ENCODE data around the gene UPF3A.
"Not testable (repeated sequence)": the region's sequence is repeated elsewhere in the genome, so short reads cannot be mapped to it uniquely, and the experiment has no call there.

Gene UPF3A

GRCh38 chr13:114338959-114339358 is 57.6 kb downstream of the UPF3A start:
- ATAC-seq: no peak
- TF ChIP-seq PATZ1 (CRISPR knock-in tag; IDR thresholded peaks at IDR 0.05; ENCODE audit: borderline replicate concordance): no peak
- TF ChIP-seq CREB5 (CRISPR knock-in tag; IDR thresholded peaks at IDR 0.05; ENCODE audit: low read depth): no peak
- no peak for TF ChIP-seq PPARA (CRISPR knock-in tag; IDR thresholded peaks at IDR 0.05; ENCODE audit: borderline replicate concordance)
- TF ChIP-seq SNAI2 (CRISPR knock-in tag; IDR thresholded peaks at IDR 0.05): no peak
- TF ChIP-seq CSDC2 (CRISPR knock-in tag; IDR thresholded peaks at IDR 0.05): no peak
- no peak for TF ChIP-seq ISL1 (CRISPR knock-in tag; IDR thresholded peaks at IDR 0.05)
- no peak for TF ChIP-seq ZNF8 (CRISPR knock-in tag; IDR thresholded peaks at IDR 0.05)
- no peak for TF ChIP-seq ARNTL (CRISPR knock-in tag; IDR thresholded peaks at IDR 0.05; ENCODE audit: borderline replicate concordance, low read depth)
- TF ChIP-seq ZNF565 (CRISPR knock-in tag; conservative IDR thresholded peaks at IDR 0.05; ENCODE audit: low read depth): no peak
- no peak for TF ChIP-seq RARB (CRISPR knock-in tag; IDR thresholded peaks at IDR 0.05)

- no peak for TF ChIP-seq ZNF70 (CRISPR knock-in tag; IDR thresholded peaks at IDR 0.05)
- TF ChIP-seq ESRRG (CRISPR knock-in tag; IDR thresholded peaks at IDR 0.05): no peak
- no peak for TF ChIP-seq BACH2 (CRISPR knock-in tag; IDR thresholded peaks at IDR 0.05; ENCODE audit: borderline replicate concordance)
- no peak for TF ChIP-seq ZFP3 (CRISPR knock-in tag; IDR thresholded peaks at IDR 0.05)
- ATAC-seq: peak; percentile 77
Measured at GRCh38 chr13:114339857-114340534, 58.6 kb downstream of the UPF3A start.

GRCh38 chr13:114341003-114341777 is 59.8 kb downstream of the UPF3A start:
- no peak for ATAC-seq
- TF ChIP-seq OSR1 (CRISPR knock-in tag; IDR thresholded peaks at IDR 0.05) (no peak), TSHZ2 (CRISPR knock-in tag; IDR thresholded peaks at IDR 0.05) (no peak), ISL1 (CRISPR knock-in tag; IDR thresholded peaks at IDR 0.05) (no peak), ZNF565 (CRISPR knock-in tag; conservative IDR thresholded peaks at IDR 0.05; ENCODE audit: low read depth) (no peak), CSDC2 (CRISPR knock-in tag; IDR thresholded peaks at IDR 0.05) (no peak), ZFP30 (CRISPR knock-in tag; IDR thresholded peaks at IDR 0.05) (no peak), CSRNP3 (CRISPR knock-in tag; IDR thresholded peaks at IDR 0.05) (no peak), SNAI2 (CRISPR knock-in tag; IDR thresholded peaks at IDR 0.05) (no peak), PATZ1 (CRISPR knock-in tag; IDR thresholded peaks at IDR 0.05; ENCODE audit: borderline replicate concordance) (no peak), ZNF70 (CRISPR knock-in tag; IDR thresholded peaks at IDR 0.05) (no peak), ESRRG (CRISPR knock-in tag; IDR thresholded peaks at IDR 0.05) (no peak), ZFP3 (CRISPR knock-in tag; IDR thresholded peaks at IDR 0.05) (no peak), ZNF8 (CRISPR knock-in tag; IDR thresholded peaks at IDR 0.05) (no peak), GLIS3 (CRISPR knock-in tag; IDR thresholded peaks at IDR 0.05) (no peak)

GRCh38 chr13:114347256-114347655 is 65.9 kb downstream of the UPF3A start:
- not testable (repeated sequence) for ATAC-seq

GRCh38 chr13:114352763-114353162 is 71.4 kb downstream of the UPF3A start:
- ATAC-seq: not testable (repeated sequence)

- ATAC-seq: not testable (repeated sequence)
Measured at GRCh38 chr13:114353382-114353781, 72.0 kb downstream of the UPF3A start.

Measured in SK-N-SH treated with all-trans-retinoic acid at 6 μM for 48 hours (cell line).